Muscle layer of duodenum (tissue), 2 donors: ENCODE measurements around the gene HCN1.
"Not testable (repeated sequence)": the region's sequence is repeated elsewhere in the genome, so short reads cannot be mapped to it uniquely, and the experiment has no call there.

Experiments
- H3K27ac ChIP-seq: one replicate; pipeline ENCODE4 v1.7.0; 2013; ENCODE audit warnings: mild to moderate bottlenecking, low read length
- H3K27me3 ChIP-seq: one replicate; pipeline ENCODE4 v1.7.0; 2013; ENCODE audit warnings: low read depth, mild to moderate bottlenecking, control low read depth, low read length
- H3K36me3 ChIP-seq, 2 donors: one replicate each; pipeline ENCODE4 v1.7.0; 2013; ENCODE audit warnings: low read length in 2 of 2, control low read depth in 1 of 2, mild to moderate bottlenecking in 1 of 2; ENCODE audit not compliant: insufficient read depth in 2 of 2, control insufficient read depth in 1 of 2
- H3K4me1 ChIP-seq, 2 donors: one replicate each; pipeline ENCODE4 v1.7.0; 2013; ENCODE audit warnings: low read length in 2 of 2, mild to moderate bottlenecking in 2 of 2, control low read depth in 1 of 2, moderate library complexity in 1 of 2; ENCODE audit not compliant: insufficient read depth in 2 of 2, control insufficient read depth in 1 of 2
- H3K4me3 ChIP-seq, 2 donors: one replicate each; pipeline ENCODE4 v1.7.0; 2013; ENCODE audit warnings: low read length in 2 of 2, low read depth in 1 of 2, mild to moderate bottlenecking in 1 of 2
- H3K9me3 ChIP-seq, 2 donors: one replicate each; pipeline ENCODE4 v1.7.0; 2013; ENCODE audit warnings: low read length in 2 of 2, control low read depth in 1 of 2, mild to moderate bottlenecking in 1 of 2; ENCODE audit not compliant: control insufficient read depth in 1 of 2
- donor health status: healthy.

Gene HCN1

GRCh38 chr5:45617859-45618416 lies 78.2 kb downstream of the HCN1 start:
- Histone ChIP-seq H3K36me3 (no peaks in the 10 kb centered on the region), H3K4me3 (no peak overlapping the region)

GRCh38 chr5:45609661-45610060 lies 86.5 kb downstream of the HCN1 start:
- Histone ChIP-seq H3K9me3 (no peaks in the 10 kb centered on the region), H3K36me3 (no peaks in the 10 kb centered on the region), H3K4me3 (no peak overlapping the region), H3K27me3 (no peaks in the 10 kb centered on the region), H3K4me1 (no peaks in the 10 kb centered on the region), H3K27ac (no peak overlapping the region)

More at GRCh38 chr5:45617859-45618416, 78.2 kb downstream of the HCN1 start:
- H3K9me3 ChIP-seq: no peaks in the 10 kb centered on the region
- H3K27ac ChIP-seq: no peak overlapping the region
- no peaks in the 10 kb centered on the region for H3K4me1 ChIP-seq
- no peaks in the 10 kb centered on the region for H3K27me3 ChIP-seq

DNA sequence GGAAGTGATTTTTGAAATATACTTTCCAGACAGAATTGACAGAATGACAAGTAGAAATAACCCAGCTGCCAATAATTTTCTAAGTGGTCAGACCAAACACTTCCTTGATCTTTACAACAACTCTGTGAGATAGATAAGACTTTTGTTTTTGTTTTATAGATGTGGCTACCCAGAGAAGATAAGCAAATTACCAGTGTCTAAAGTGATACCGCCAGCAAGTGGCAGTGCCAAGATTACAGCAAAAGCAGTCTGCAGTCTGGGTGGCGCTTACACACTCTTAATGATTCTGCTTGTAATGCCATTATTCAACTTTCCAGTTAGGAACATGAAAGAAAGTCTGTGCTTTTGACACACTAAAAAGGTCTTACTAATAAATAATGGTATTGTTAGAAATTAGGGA lies 92.1 kb downstream of the HCN1 start:
- no peaks in the 10 kb centered on the region for H3K36me3 ChIP-seq
- no peak overlapping the region for H3K4me3 ChIP-seq
- H3K27me3 ChIP-seq: no peaks in the 10 kb centered on the region
- H3K27ac ChIP-seq: no peak overlapping the region
- no peaks in the 10 kb centered on the region for H3K9me3 ChIP-seq
- no peaks in the 10 kb centered on the region for H3K4me1 ChIP-seq

- H3K27ac ChIP-seq: no peak overlapping the region
- no peaks in the 10 kb centered on the region for H3K36me3 ChIP-seq
- H3K4me3 ChIP-seq: no peak overlapping the region
- H3K9me3 ChIP-seq: no peaks in the 10 kb centered on the region
- H3K4me1 ChIP-seq: no peaks in the 10 kb centered on the region
- no peaks in the 10 kb centered on the region for H3K27me3 ChIP-seq
Measured at GRCh38 chr5:45601424-45601823, 94.8 kb downstream of the HCN1 start.

GRCh38 chr5:45596320-45596719 lies 99.9 kb downstream of the HCN1 start:
- no peak overlapping the region for H3K4me3 ChIP-seq
- H3K27me3 ChIP-seq: no peaks in the 10 kb centered on the region
- H3K27ac ChIP-seq: no peak overlapping the region
- H3K4me1 ChIP-seq: no peaks in the 10 kb centered on the region
- no peaks in the 10 kb centered on the region for H3K9me3 ChIP-seq
- H3K36me3 ChIP-seq: no peaks in the 10 kb centered on the region

DNA sequence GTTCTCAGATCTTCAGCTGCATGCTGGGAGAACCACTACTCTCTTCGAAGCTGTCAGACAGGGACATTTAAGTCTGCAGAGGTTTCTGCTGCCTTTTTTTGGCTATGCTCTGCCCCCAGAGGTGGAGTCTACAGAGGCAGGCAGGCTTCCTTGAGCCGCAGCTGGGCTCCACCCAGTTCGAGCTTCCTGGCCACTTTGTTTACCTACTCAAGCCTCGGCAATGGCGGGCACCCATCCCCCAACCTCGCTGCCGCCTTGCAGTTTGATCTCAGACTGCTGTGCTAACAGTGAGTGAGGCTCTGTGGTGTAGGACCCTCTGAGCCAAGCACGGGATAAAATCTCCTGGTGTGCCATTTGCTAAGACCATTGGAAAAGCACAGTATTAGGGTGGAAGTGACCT lies 110.2 kb downstream of the HCN1 start:
- not testable (repeated sequence) for H3K4me1 ChIP-seq

GRCh38 chr5:45578270-45578669 lies 117.9 kb downstream of the HCN1 start:
- Histone ChIP-seq H3K4me3 (no peak overlapping the region), H3K27ac (no peak overlapping the region), H3K27me3 (no peaks in the 10 kb centered on the region), H3K36me3 (no peaks in the 10 kb centered on the region), H3K9me3 (no peaks in the 10 kb centered on the region), H3K4me1 (no peaks in the 10 kb centered on the region)

More for the DNA sequence above, 110.2 kb downstream of the HCN1 start:
- not testable (repeated sequence) for H3K27ac ChIP-seq, H3K36me3 ChIP-seq, H3K27me3 ChIP-seq, H3K4me3 ChIP-seq, H3K9me3 ChIP-seq

- Histone ChIP-seq H3K4me3 (no peak overlapping the region), H3K36me3 (no peaks in the 10 kb centered on the region), H3K4me1 (no peaks in the 10 kb centered on the region), H3K27me3 (no peaks in the 10 kb centered on the region), H3K9me3 (no peaks in the 10 kb centered on the region), H3K27ac (no peak overlapping the region)
Measured at GRCh38 chr5:45568813-45569212, 127.4 kb downstream of the HCN1 start.

DNA sequence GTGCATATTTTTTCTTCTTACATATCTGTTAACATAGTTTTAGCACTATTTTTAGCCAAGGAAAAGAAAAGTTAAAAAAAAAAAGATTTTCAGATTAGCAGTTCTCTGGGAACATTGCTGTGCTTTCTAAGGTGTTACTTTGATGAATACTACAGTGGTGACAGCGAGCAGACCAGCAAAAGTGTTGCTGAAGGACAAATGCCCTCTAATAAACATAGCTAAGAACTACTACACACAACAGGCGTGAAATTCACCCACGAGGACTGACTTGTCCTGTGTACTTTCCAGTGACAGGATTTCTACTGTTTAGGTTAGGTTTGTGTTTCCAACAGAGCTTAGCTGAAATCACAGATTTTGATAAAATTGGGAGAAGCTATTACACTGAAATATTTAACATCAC lies 153.8 kb downstream of the HCN1 start:
- Histone ChIP-seq H3K36me3 (no peaks in the 10 kb centered on the region), H3K27ac (no peak overlapping the region), H3K9me3 (peaks cover 0 to 4% of the 10 kb centered on the region in 2 donors), H3K4me1 (no peaks in the 10 kb centered on the region), H3K4me3 (no peak overlapping the region), H3K27me3 (no peaks in the 10 kb centered on the region)

- H3K9me3 ChIP-seq: no peaks in the 10 kb centered on the region
- no peak overlapping the region for H3K4me3 ChIP-seq
- no peak overlapping the region for H3K27ac ChIP-seq
- no peaks in the 10 kb centered on the region for H3K4me1 ChIP-seq
- no peaks in the 10 kb centered on the region for H3K27me3 ChIP-seq
- no peaks in the 10 kb centered on the region for H3K36me3 ChIP-seq
Measured at GRCh38 chr5:45533663-45534062, 162.5 kb downstream of the HCN1 start.

DNA sequence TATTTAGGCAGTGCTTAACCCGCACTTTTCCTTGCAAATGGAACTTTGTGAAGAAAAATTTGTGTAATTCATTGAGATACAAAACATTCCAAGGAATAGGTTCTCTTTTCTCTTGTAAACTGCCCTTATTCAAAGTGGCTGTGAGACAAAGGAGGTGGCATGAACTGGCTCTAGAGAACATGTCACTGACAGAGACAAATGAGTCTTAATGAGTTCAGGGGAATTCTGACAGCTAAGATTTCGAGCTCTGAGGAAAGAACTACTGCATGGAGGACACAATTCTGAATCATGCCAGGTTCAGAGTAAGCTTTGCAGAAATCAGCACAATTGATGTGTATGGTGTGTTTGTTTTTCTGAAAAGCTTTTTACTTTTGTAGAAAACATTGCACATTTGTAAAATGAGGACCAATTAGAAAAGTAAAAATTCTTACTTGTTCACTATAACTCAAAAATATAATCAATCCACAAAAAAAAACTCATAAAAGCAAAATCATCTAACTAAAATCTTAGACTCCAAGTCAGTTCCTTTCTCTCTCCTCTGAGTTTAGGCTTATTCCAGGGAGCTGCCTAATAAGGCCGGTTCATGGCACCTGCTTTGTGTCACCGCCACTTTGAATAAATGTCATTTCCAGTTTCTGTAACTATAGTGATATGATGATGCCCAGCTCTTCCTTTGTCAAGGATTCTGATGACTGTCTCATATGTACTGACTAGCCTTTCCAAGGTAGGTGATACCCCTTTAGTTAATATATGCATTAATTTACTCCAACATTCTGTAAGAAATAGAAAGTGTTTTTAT lies 163.2 kb downstream of the HCN1 start:
- no peaks in the 10 kb centered on the region for H3K9me3 ChIP-seq
- no peaks in the 10 kb centered on the region for H3K27me3 ChIP-seq
- no peak overlapping the region for H3K27ac ChIP-seq
- no peaks in the 10 kb centered on the region for H3K4me1 ChIP-seq
- no peak overlapping the region for H3K4me3 ChIP-seq
- H3K36me3 ChIP-seq: no peaks in the 10 kb centered on the region

GRCh38 chr5:45521067-45521466 lies 175.1 kb downstream of the HCN1 start:
- Histone ChIP-seq H3K36me3 (no peaks in the 10 kb centered on the region), H3K9me3 (no peaks in the 10 kb centered on the region), H3K27me3 (no peaks in the 10 kb centered on the region), H3K4me1 (no peaks in the 10 kb centered on the region), H3K27ac (no peak overlapping the region), H3K4me3 (no peak overlapping the region)
